Right kidney (tissue), 9 donors: ENCODE results near the gene FANCB.

ENCODE experiments used
- DNase-seq: peaks from one replicate; pipeline ENCODE4 v3.0.0-alpha.2; 2016
- long read RNA-seq, 8 donors: transcript quantifications; one replicate each; lab custom pipeline, GENCODE V29; 2026

FANCB gene
- long read RNA-seq, donor 1 = 0 reads
- long read RNA-seq, donor 2 = 0 reads
- long read RNA-seq, donor 3 = 0 reads
- long read RNA-seq, donor 4, partial matches to known transcripts = 0 of 1 reads
- long read RNA-seq, donor 4, other reads (novel, unspliced or antisense) = 0 of 1 reads
- long read RNA-seq, donor 5 = 0 reads
- long read RNA-seq, donor 6 = 0 reads
- long read RNA-seq, donor 7 = 0 reads
- long read RNA-seq, donor 8 = 0 reads

GRCh38 chrX:14872851-14873675 is at the start of gene FANCB, which contains the start of gene MOSPD2:
TSS of gene FANCB (minus strand) at chrX:14873069. CDS start at chrX:14865510, 7,559 bp downstream.
TSS of gene MOSPD2 (plus strand) at chrX:14873421. CDS start at chrX:14873529, 108 bp downstream.
- DNase-seq = peak; percentile 69

GRCh38 chrX:14922437-14922836 is 49.6 kb upstream of the FANCB start:
- no peak for DNase-seq

GRCh38 chrX:14920196-14920595 is 47.3 kb upstream of the FANCB start:
- DNase-seq = no peak

GRCh38 chrX:14919407-14919806 is 46.5 kb upstream of the FANCB start:
- no peak for DNase-seq

- no peak for DNase-seq
Measured at GRCh38 chrX:14916017-14916674, 43.3 kb upstream of the FANCB start.

GRCh38 chrX:14915596-14915995 is 42.7 kb upstream of the FANCB start:
- no peak for DNase-seq

- DNase-seq = no peak
Measured at GRCh38 chrX:14913241-14913640, 40.4 kb upstream of the FANCB start.

GRCh38 chrX:14903891-14904290 is 31.0 kb upstream of the FANCB start:
- no peak for DNase-seq

- DNase-seq = no peak
Measured at GRCh38 chrX:14902537-14902936, 29.7 kb upstream of the FANCB start.

- no peak for DNase-seq
Measured at GRCh38 chrX:14899607-14900006, 26.7 kb upstream of the FANCB start.

GRCh38 chrX:14897042-14897441 is 24.2 kb upstream of the FANCB start:
- no peak for DNase-seq

GRCh38 chrX:14896273-14896672 is 23.4 kb upstream of the FANCB start:
- no peak for DNase-seq

- no peak for DNase-seq
Measured at GRCh38 chrX:14886252-14886651, 13.4 kb upstream of the FANCB start.

GRCh38 chrX:14884714-14885113 is 11.8 kb upstream of the FANCB start:
- no peak for DNase-seq

- no peak for DNase-seq
Measured at GRCh38 chrX:14883826-14884225, 11.0 kb upstream of the FANCB start.

GRCh38 chrX:14875624-14876023 is 2.8 kb upstream of the FANCB start:
- DNase-seq = no peak

GRCh38 chrX:14873676-14874049 is 794 bp upstream of the FANCB start:
- no peak for DNase-seq

GRCh38 chrX:14872355-14872754 is 514 bp downstream of the FANCB start:
- no peak for DNase-seq

GRCh38 chrX:14871767-14872166 is 1.1 kb downstream of the FANCB start:
- no peak for DNase-seq

- DNase-seq = no peak
Measured at GRCh38 chrX:14865201-14865600, 7.7 kb downstream of the FANCB start.

GRCh38 chrX:14864631-14865030 is 8.2 kb downstream of the FANCB start:
- no peak for DNase-seq

GRCh38 chrX:14851526-14851925 is 21.3 kb downstream of the FANCB start:
- DNase-seq = no peak

GRCh38 chrX:14843666-14844065 is 29.2 kb downstream of the FANCB start:
- no peak for DNase-seq
